ENCODE measurements around the gene GALK1.

- TF ChIP-seq POLR2A (IDR thresholded peaks at IDR 0.05), result no peak
- TF ChIP-seq, protein P1, sequence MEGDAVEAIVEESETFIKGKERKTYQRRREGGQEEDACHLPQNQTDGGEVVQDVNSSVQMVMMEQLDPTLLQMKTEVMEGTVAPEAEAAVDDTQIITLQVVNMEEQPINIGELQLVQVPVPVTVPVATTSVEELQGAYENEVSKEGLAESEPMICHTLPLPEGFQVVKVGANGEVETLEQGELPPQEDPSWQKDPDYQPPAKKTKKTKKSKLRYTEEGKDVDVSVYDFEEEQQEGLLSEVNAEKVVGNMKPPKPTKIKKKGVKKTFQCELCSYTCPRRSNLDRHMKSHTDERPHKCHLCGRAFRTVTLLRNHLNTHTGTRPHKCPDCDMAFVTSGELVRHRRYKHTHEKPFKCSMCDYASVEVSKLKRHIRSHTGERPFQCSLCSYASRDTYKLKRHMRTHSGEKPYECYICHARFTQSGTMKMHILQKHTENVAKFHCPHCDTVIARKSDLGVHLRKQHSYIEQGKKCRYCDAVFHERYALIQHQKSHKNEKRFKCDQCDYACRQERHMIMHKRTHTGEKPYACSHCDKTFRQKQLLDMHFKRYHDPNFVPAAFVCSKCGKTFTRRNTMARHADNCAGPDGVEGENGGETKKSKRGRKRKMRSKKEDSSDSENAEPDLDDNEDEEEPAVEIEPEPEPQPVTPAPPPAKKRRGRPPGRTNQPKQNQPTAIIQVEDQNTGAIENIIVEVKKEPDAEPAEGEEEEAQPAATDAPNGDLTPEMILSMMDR (IDR thresholded peaks at IDR 0.05), result no peak
- TF ChIP-seq POLR2AphosphoS5 (IDR thresholded peaks at IDR 0.05), result no peak
These were observed 31.5 kb downstream of the GALK1 start for GRCh38 chr17:75733471-75733870.

Measured in gastroesophageal sphincter (tissue), 3 donors.